Activated T-cell treated with anti-CD3 and anti-CD28 coated beads, Interleukin-2, amount 50 U/mL, for 72 hours (primary cell): ENCODE results near the gene ARHGEF37. TPM values are rescaled to one million over a fixed set of nuclear protein-coding genes. Genes with fewer than 3 reads are reported as not detected.
A peak's percentile ranks its signal among the peaks of the same experiment; 100 is the strongest.
"Not testable (repeated sequence)": the region's sequence is repeated elsewhere in the genome, so short reads cannot be mapped to it uniquely, and the experiment has no call there.

ENCODE experiments used
- ATAC-seq, 2 donors: fragments of 150-1000 bp; cut with Tn5 transposase; replicated peaks in 1 of 2; 2 replicates each; pipeline ENCODE4 v1.10.0; 2021; ENCODE audit warnings: moderate library complexity in 2 of 2, mild to moderate bottlenecking in 1 of 2
- DNase-seq, 2 donors: peaks; one replicate each; pipeline ENCODE4 v3.0.0; 2021 to 2022; ENCODE audit warnings: mixed read lengths in 1 of 2
- H3K27ac Mint-ChIP-seq: one replicate; pipeline ENCODE4 v1.8.0; 2022; ENCODE audit warnings: mild to moderate bottlenecking, moderate library complexity, mixed read lengths
- H3K27me3 Mint-ChIP-seq: one replicate; pipeline ENCODE4 v1.8.0; 2022; ENCODE audit warnings: low read depth, mixed read lengths
- H3K36me3 Mint-ChIP-seq, 2 donors: one replicate each; pipeline ENCODE4 v1.8.0; 2022; ENCODE audit warnings: mixed read lengths in 2 of 2, mild to moderate bottlenecking in 1 of 2; ENCODE audit not compliant: insufficient read depth in 2 of 2
- H3K4me1 Mint-ChIP-seq: one replicate; pipeline ENCODE4 v1.8.0; 2022; ENCODE audit warnings: low read depth, mixed read lengths
- H3K4me3 Mint-ChIP-seq, 2 donors: one replicate each; pipeline ENCODE4 v1.8.0; 2022; ENCODE audit warnings: mild to moderate bottlenecking in 2 of 2, mixed read lengths in 2 of 2, moderate library complexity in 2 of 2
- H3K9me3 Mint-ChIP-seq, 2 donors: one replicate each; pipeline ENCODE4 v1.8.0; 2022; ENCODE audit warnings: mixed read lengths in 2 of 2
- total RNA-seq, 2 donors: library from RNA; stranded (reverse); gene quantifications; one replicate each; pipeline ENCODE4 v1.2.3, GENCODE V29; 2022

ARHGEF37 gene
- total RNA-seq, 2 donors from 2014 or later, result 1.6 to 3.7 TPM

GRCh38 chr5:149641000-149641576, 59.8 kb downstream of the ARHGEF37 start:
- Mint-ChIP-seq H3K27me3 (no peaks in the 10 kb centered on the region), H3K27ac (no peak overlapping the region), H3K4me3 (no peak overlapping the region), H3K9me3 (no peaks in the 10 kb centered on the region), H3K4me1 (no peaks in the 10 kb centered on the region), H3K36me3 (no peaks in the 10 kb centered on the region)
- DNase-seq (no peak), ATAC-seq (no peak)

GRCh38 chr5:149641600-149641999, 60.3 kb downstream of the ARHGEF37 start:
- no peak overlapping the region for H3K27ac Mint-ChIP-seq
- no peaks in the 10 kb centered on the region for H3K36me3 Mint-ChIP-seq
- no peak for ATAC-seq

DNA sequence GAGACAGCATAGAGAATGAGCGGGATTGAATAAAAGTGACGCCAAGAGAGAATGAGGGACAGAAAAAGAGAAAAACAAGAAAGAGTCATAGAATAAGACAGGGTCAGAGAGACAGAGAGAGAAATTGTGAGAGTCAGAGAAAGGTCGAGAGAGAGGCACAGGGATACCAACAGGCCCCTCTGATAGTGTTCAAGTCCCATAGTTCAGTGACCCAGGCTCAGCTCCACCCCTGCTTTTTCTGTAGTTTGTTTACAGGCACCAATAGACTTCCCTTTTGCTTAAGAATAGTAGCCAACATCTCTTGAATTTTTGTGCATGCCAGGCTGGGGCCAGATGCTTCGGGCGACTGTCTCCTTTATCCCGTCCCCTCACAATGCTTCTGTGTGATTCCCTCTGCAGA, 62.5 kb downstream of the ARHGEF37 start:
- ATAC-seq, result no peak

More at GRCh38 chr5:149641600-149641999, 60.3 kb downstream of the ARHGEF37 start:
- Mint-ChIP-seq H3K27me3 (no peaks in the 10 kb centered on the region), H3K4me3 (no peak overlapping the region), H3K4me1 (peaks cover 3% of the 10 kb centered on the region), H3K9me3 (no peaks in the 10 kb centered on the region)
- DNase-seq, result no peak

GRCh38 chr5:149644629-149645028, 63.3 kb downstream of the ARHGEF37 start:
- Mint-ChIP-seq H3K27ac (no peak overlapping the region), H3K27me3 (no peaks in the 10 kb centered on the region), H3K4me3 (no peak overlapping the region), H3K4me1 (peaks cover 7% of the 10 kb centered on the region), H3K36me3 (no peaks in the 10 kb centered on the region), H3K9me3 (no peaks in the 10 kb centered on the region)
- DNase-seq, result no peak
- no peak for ATAC-seq

More for the DNA sequence above, 62.5 kb downstream of the ARHGEF37 start:
- H3K27ac Mint-ChIP-seq, result no peak overlapping the region
- no peak for DNase-seq
- H3K4me1 Mint-ChIP-seq, result peaks cover 7% of the 10 kb centered on the region
- H3K27me3 Mint-ChIP-seq, result no peaks in the 10 kb centered on the region
- no peak overlapping the region for H3K4me3 Mint-ChIP-seq
- no peaks in the 10 kb centered on the region for H3K36me3 Mint-ChIP-seq
- no peaks in the 10 kb centered on the region for H3K9me3 Mint-ChIP-seq

DNA sequence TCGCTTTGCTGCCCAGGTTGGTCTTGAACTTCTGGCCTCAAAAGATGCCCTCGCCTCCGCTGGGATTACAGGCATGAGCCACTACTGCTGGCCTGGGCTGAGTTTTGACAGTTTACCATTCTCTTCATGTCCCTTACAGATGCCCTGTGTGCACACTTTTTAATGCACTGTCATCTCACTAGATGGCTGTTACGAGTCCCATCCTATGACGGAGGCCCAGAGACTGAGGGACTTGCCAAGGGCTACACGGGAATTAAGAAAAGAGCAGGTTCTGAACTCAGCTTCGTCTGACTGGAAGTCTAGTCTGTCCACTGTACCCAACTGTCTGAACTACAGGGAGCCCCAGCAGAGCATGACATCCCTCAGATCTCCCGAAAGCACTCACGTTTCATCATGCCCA, 63.9 kb downstream of the ARHGEF37 start:
- peaks cover 7% of the 10 kb centered on the region for H3K4me1 Mint-ChIP-seq
- no peaks in the 10 kb centered on the region for H3K9me3 Mint-ChIP-seq
- no peaks in the 10 kb centered on the region for H3K36me3 Mint-ChIP-seq
- no peak overlapping the region for H3K4me3 Mint-ChIP-seq
- DNase-seq (no peak), ATAC-seq (no peak)
- no peak overlapping the region for H3K27ac Mint-ChIP-seq
- no peaks in the 10 kb centered on the region for H3K27me3 Mint-ChIP-seq

DNA sequence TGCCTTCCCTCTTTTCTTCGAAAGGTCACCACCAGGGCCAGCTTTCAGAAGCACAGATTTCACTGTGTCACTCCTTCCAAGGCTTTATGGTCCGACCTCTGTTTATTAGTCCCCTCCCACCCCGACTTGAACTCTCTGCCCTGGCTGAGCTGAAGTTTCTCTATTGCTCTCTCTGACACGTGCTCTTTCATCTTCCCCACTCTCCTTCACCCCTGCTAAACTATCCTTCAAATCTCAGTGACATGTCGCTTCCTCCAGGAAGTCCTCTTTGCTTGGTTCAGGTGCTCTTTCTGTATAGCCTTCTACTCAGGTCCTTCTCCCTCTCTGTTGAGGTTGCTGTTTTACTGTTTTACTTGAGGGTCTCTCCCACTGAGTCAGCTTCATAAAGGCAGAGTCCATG, 64.4 kb downstream of the ARHGEF37 start:
- Mint-ChIP-seq H3K9me3 (no peaks in the 10 kb centered on the region), H3K36me3 (no peaks in the 10 kb centered on the region), H3K27me3 (no peaks in the 10 kb centered on the region), H3K27ac (no peak overlapping the region), H3K4me1 (peaks cover 7% of the 10 kb centered on the region), H3K4me3 (no peak overlapping the region)
- ATAC-seq (no peak), DNase-seq (no peak)

- ATAC-seq, result peak; percentile 21 to 68
- no peaks in the 10 kb centered on the region for H3K27me3 Mint-ChIP-seq
- no peaks in the 10 kb centered on the region for H3K36me3 Mint-ChIP-seq
These were observed 65.3 kb downstream of the ARHGEF37 start for GRCh38 chr5:149646564-149646963.

DNA sequence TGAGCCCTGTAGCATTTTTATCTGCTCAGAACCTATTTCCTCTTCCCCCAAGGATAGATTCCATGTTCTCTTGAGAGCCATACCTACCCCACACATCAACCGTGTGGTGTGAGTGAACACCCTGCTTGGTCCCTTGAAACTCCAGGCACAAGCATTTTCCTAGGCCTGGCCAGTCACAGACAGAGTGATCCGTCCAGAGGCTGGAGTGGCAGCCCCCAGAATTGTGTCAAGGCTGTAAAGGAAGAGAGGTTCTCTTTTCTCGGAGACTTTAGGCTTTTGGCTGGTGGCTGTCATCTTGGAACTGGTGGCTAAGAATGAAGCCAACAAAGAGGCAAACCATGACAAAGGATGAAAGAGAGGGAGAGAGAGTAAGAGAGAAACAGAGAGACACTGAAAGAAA, 66.0 kb downstream of the ARHGEF37 start:
- Mint-ChIP-seq H3K27me3 (no peaks in the 10 kb centered on the region), H3K36me3 (no peaks in the 10 kb centered on the region), H3K4me1 (peaks cover 7% of the 10 kb centered on the region), H3K4me3 (no peak overlapping the region), H3K27ac (no peak overlapping the region), H3K9me3 (no peaks in the 10 kb centered on the region)
- DNase-seq, result no peak
- ATAC-seq, result no peak

More at GRCh38 chr5:149646564-149646963, 65.3 kb downstream of the ARHGEF37 start:
- Mint-ChIP-seq H3K27ac (no peak overlapping the region), H3K4me3 (no peak overlapping the region), H3K9me3 (no peaks in the 10 kb centered on the region), H3K4me1 (peaks cover 7% of the 10 kb centered on the region)
- DNase-seq, result peak; percentile 38 to 55

GRCh38 chr5:149648464-149649393, 67.4 kb downstream of the ARHGEF37 start:
- not testable (repeated sequence) for H3K27ac Mint-ChIP-seq

DNA sequence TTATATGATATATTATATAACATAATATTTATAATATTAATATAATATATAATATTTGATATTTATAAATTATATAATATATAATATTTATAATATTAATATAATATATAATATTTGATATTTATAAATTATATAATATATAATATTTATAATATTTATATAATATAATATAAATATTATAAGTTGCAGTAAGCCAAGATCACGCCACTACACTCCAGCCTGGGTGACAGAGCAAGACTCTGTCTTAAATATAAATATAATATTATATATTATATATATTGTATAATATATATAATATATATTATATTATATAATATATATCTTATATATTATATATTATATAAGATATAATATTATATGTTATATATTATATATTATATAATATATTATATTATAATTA, 68.4 kb downstream of the ARHGEF37 start:
- H3K36me3 Mint-ChIP-seq, H3K4me1 Mint-ChIP-seq, H3K4me3 Mint-ChIP-seq, H3K9me3 Mint-ChIP-seq, H3K27ac Mint-ChIP-seq, DNase-seq, ATAC-seq, H3K27me3 Mint-ChIP-seq: not testable (repeated sequence)

More at GRCh38 chr5:149648464-149649393, 67.4 kb downstream of the ARHGEF37 start:
- not testable (repeated sequence) for H3K36me3 Mint-ChIP-seq, H3K27me3 Mint-ChIP-seq, H3K9me3 Mint-ChIP-seq, DNase-seq, H3K4me3 Mint-ChIP-seq, H3K4me1 Mint-ChIP-seq
- peak; percentile 46 to 59 for ATAC-seq

DNA sequence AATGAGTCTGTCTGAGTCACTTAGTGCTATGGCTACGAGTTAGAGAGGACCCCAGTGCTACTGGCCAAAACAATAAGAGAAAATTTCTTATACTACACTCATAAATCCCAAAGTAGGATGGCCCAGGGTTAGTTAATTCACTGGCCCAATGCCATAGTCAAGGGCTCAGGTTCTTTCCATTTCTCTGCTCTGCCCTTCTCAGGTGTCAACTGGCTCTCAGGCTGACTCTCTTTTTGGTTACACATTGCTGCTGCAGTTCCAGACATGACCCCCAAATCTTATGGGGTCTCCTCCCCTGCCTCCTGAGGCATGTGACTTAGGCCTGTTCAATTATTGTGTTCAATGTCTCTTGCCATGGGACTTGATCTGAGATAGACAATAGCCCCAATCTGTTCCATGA, 70.4 kb downstream of the ARHGEF37 start:
- Mint-ChIP-seq H3K27ac (no peak overlapping the region), H3K4me1 (peaks cover 3% of the 10 kb centered on the region), H3K36me3 (no peaks in the 10 kb centered on the region), H3K27me3 (no peaks in the 10 kb centered on the region), H3K4me3 (no peak overlapping the region), H3K9me3 (peaks cover 0 to 2% of the 10 kb centered on the region in 2 donors)
- no peak for DNase-seq
- ATAC-seq, result peak; percentile 72 to 75

DNA sequence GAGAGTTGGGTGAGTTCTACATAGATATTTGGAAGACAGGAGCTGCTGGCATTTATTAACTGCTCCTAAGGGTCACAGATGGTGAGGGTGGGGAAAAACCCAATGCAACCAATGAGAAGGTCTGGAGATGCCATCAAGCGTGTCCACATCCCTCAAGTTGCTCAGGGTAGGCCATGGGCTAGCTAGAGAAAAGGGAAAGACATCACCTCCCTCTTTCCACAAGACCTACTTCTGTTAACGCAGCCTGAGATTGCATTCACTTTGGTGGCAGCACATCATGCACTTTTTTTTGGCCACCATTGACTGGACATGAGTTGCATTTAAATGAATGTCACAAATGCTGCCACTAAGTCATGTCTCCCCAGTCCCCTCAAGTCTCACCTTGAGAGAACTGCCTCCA, 71.4 kb downstream of the ARHGEF37 start:
- H3K4me3 Mint-ChIP-seq, result no peak overlapping the region
- no peaks in the 10 kb centered on the region for H3K4me1 Mint-ChIP-seq
- H3K36me3 Mint-ChIP-seq, result peaks cover 3 to 4% of the 10 kb centered on the region in 2 donors
- H3K27me3 Mint-ChIP-seq, result no peaks in the 10 kb centered on the region
- H3K27ac Mint-ChIP-seq, result no peak overlapping the region
- ATAC-seq (peak in 1 of 2 donors; percentile 9), DNase-seq (no peak)
- H3K9me3 Mint-ChIP-seq, result peaks cover 1 to 5% of the 10 kb centered on the region in 2 donors

DNA sequence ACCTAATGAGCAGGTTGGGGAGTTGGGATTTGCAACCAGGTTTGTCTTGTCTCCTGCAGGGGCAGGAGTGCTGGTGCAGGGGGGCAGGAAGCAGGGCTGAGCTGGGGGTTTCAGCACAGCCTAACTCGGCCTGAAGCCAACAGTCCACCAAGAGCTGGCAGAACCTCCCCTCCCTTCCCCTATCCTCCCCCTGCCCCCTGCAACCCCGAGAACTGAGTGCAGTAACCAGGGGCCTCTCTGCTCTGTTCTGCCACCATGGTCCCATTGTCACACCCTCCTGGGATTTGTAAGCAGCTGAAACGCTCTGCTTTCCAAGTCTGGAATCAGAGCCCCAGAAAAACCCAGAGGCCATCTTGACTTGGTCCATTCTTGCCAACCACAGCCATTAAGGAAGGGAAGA, 72.9 kb downstream of the ARHGEF37 start:
- H3K4me1 Mint-ChIP-seq, result no peaks in the 10 kb centered on the region
- ATAC-seq, result no peak
- DNase-seq, result no peak
- H3K36me3 Mint-ChIP-seq, result peaks cover 3 to 4% of the 10 kb centered on the region in 2 donors
- peaks cover 1 to 5% of the 10 kb centered on the region in 2 donors for H3K9me3 Mint-ChIP-seq
- no peak overlapping the region for H3K27ac Mint-ChIP-seq
- H3K4me3 Mint-ChIP-seq, result no peak overlapping the region
- no peaks in the 10 kb centered on the region for H3K27me3 Mint-ChIP-seq
